IPS-20b (cell line): ENCODE measurements around the gene DLG1.

ENCODE experiments used
- H3K27ac ChIP-seq: one replicate; pipeline ENCODE4 v1.5.1; 2013; ENCODE audit warnings: low read length
- H3K27me3 ChIP-seq: 2 replicates; pipeline ENCODE4 v1.6.1; 2013; ENCODE audit warnings: mild to moderate bottlenecking, low read length, inconsistent platforms; ENCODE audit not compliant: insufficient read depth
- H3K36me3 ChIP-seq: 2 replicates; pipeline ENCODE4 v1.6.1; 2013; ENCODE audit warnings: low read depth, mild to moderate bottlenecking, inconsistent platforms, low read length, moderate library complexity; ENCODE audit not compliant: insufficient read depth
- H3K4me1 ChIP-seq: 2 replicates; pipeline ENCODE4 v1.6.1; 2013; ENCODE audit warnings: mild to moderate bottlenecking, control low read depth, inconsistent platforms, low read length, moderate library complexity; ENCODE audit not compliant: insufficient read depth
- H3K4me3 ChIP-seq: 2 replicates; pipeline ENCODE4 v1.5.1; 2013; ENCODE audit warnings: mild to moderate bottlenecking, low read length, inconsistent platforms
- H3K9ac ChIP-seq: 2 replicates; pipeline ENCODE4 v1.6.1; 2013; ENCODE audit warnings: low read depth, mild to moderate bottlenecking, inconsistent platforms, low read length, moderate library complexity
- H3K9me3 ChIP-seq: 2 replicates; pipeline ENCODE4 v1.6.1; 2013; ENCODE audit warnings: mild to moderate bottlenecking, low read depth, low read length, inconsistent platforms; ENCODE audit not compliant: insufficient read depth

The DLG1 gene

DNA sequence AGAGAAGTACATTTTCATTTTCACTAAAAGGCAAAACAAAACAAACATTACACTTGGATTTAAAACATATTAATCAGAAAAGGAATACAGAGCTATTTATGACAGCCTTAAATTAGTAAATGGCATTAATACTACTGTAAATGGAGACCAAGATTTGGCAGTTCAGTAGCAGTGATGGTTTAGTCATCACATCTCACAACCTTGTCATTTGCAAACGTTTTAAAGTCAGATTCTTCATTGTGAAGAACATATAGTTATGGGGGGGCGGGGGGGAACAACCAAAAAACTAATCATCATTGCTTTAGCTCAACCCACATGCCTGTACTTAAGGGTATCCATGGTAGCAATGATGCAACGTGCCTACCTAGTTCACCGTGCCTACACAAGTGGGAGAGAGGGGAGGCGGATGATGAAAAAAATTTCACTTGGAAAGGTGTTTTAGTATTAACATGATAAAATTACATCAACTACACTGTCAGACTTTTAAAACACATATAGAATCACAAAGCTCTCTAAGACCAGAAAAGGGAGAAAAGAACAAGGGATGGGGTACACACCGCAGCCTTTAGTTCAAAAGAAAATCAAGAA is 40.1 kb downstream of the DLG1 start:
- Histone ChIP-seq H3K36me3 (peaks cover 6% of the 10 kb centered on the region; the same call in 1 of the 2 replicates), H3K27ac (no peak overlapping the region), H3K4me3 (no peak overlapping the region), H3K27me3 (no peaks in the 10 kb centered on the region), H3K9me3 (no peaks in the 10 kb centered on the region), H3K9ac (no peak overlapping the region), H3K4me1 (peaks cover 12% of the 10 kb centered on the region; the same call in 1 of the 2 replicates)

DNA sequence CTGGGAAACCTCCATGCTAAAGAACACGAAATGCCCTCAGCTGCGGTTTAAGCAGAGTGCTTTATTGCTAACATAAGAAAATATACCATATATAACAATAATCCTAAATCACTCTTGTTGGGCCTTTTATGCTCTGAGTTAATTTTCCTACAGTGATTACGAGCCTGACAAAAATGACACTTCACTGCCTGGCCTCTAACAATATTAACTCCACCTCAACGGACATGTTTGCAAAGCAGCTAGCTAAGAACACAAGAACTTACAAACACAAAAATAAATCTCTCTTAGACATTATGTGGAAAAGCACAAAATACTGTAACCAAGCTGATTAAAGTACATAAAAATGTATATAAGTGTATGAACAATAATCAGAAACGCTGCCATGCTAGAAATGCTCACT is 40.7 kb downstream of the DLG1 start:
- H3K9me3 ChIP-seq: no peaks in the 10 kb centered on the region
- H3K4me3 ChIP-seq: no peak overlapping the region
- no peaks in the 10 kb centered on the region for H3K36me3 ChIP-seq
- H3K27ac ChIP-seq: no peak overlapping the region
- H3K9ac ChIP-seq: no peak overlapping the region
- peaks cover 12% of the 10 kb centered on the region; the same call in 1 of the 2 replicates for H3K4me1 ChIP-seq
- H3K27me3 ChIP-seq: no peaks in the 10 kb centered on the region

DNA sequence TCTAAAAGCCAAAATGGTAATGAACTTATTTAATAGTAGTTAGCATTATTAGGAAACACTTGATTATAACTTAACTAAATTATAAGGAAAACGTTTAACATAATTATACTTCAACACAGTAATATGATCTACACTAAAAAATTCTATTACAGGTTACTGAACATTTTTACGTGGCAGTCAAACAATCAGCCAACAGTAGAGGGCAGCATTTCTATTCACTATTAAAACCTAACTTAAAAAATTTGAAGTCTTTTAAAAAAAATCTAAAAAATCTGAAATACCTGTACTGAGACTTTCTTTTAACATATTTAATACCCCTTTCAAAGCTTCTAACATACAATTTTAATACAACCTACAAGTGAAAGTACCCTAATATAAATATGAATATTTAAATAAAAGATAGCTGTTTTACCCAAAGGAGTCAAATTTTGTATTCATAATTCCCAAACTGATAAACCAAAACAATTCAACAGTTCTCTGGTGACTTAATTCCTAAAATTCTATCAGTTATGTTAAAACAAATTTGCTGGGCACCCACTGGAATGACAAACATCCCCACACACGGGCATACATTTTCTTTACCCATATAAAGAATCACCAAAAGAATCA is 41.5 kb downstream of the DLG1 start:
- Histone ChIP-seq H3K36me3 (no peaks in the 10 kb centered on the region), H3K27me3 (no peaks in the 10 kb centered on the region), H3K27ac (no peak overlapping the region), H3K9ac (no peak overlapping the region), H3K9me3 (no peaks in the 10 kb centered on the region), H3K4me3 (no peak overlapping the region), H3K4me1 (peaks cover 8% of the 10 kb centered on the region; the same call in 1 of the 2 replicates)

DNA sequence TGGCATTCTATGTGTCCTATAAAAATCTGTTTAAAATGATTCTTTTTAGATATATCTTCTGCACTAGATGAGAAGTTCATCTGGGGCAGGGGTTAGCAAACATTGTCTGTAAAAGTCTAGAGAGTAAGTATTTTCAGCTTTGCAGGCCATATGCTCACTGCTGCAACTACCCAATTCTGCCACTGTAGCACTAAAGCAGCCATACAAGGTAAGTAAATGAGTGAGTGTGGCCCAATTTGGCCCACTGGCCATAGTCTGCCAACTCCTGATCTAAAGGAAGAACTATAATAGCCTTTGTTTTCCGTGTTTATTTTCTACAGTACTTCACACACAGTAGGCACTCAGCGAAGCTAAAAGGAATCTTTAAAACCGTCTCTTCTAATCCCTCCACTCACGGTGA is 42.3 kb downstream of the DLG1 start:
- no peaks in the 10 kb centered on the region for H3K27me3 ChIP-seq
- peaks cover 8% of the 10 kb centered on the region; the same call in 1 of the 2 replicates for H3K4me1 ChIP-seq
- H3K9me3 ChIP-seq: no peaks in the 10 kb centered on the region
- H3K36me3 ChIP-seq: no peaks in the 10 kb centered on the region
- no peak overlapping the region for H3K27ac ChIP-seq
- H3K9ac ChIP-seq: no peak overlapping the region
- no peak overlapping the region for H3K4me3 ChIP-seq

DNA sequence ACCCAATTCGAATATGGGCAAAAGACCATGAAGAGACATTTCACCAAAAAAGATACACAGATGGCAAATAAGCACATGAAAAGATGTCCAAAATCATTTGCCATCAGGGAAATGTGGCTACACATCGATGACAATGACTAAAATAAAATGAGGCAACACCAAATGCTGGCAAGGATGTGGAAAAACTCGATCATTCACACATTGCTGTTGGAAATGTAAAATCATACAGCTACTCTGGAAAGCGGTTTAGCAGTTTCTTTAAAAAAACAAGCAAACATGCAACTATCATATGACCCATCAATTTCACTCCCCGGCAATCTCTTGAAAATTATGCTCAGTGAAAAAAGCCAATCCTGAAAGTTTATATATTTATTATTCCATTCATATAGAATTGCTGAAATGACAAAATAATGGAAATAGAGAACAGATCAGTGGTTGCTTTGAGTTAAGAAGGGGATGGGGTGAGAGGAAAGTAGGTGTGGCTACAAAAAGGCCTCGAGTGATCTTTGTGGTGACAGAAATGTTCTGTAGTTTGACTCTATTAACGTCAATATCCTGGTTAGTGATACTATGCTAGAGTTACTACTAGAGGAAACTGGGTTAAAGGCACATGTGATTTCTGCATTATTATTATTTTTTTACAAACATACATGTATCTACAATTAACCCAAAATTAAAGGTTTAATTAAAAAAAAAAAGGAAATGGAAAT is 45.0 kb downstream of the DLG1 start:
- Histone ChIP-seq H3K4me3 (no peak overlapping the region), H3K4me1 (peaks cover 4% of the 10 kb centered on the region; the same call in 1 of the 2 replicates), H3K27me3 (no peaks in the 10 kb centered on the region), H3K36me3 (peaks cover 12% of the 10 kb centered on the region; the same call in 1 of the 2 replicates), H3K9me3 (peaks cover 25% of the 10 kb centered on the region), H3K9ac (no peak overlapping the region), H3K27ac (no peak overlapping the region)

DNA sequence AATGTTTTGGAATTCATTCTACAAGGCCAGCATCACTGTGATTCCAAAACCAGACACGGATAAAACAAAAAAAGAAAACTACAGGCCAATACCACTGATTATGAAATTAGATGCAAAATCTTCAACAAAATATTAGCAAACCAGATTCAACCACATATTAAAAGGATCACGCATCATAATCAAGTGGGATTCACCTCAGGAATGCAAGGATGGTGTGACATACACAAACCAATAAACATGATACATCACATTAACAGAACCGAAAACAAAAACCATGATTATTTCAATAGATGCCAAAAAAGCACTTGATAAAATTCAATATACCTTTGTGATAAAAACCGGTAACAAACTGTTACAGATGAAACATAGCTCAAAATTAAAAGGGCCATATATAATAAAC is 48.9 kb downstream of the DLG1 start:
- H3K9me3 ChIP-seq: peaks cover 37% of the 10 kb centered on the region
- H3K4me1 ChIP-seq: no peaks in the 10 kb centered on the region
- H3K27ac ChIP-seq: no peak overlapping the region
- H3K36me3 ChIP-seq: peaks cover 25% of the 10 kb centered on the region
- no peak overlapping the region for H3K9ac ChIP-seq
- H3K4me3 ChIP-seq: no peak overlapping the region
- H3K27me3 ChIP-seq: no peaks in the 10 kb centered on the region

DNA sequence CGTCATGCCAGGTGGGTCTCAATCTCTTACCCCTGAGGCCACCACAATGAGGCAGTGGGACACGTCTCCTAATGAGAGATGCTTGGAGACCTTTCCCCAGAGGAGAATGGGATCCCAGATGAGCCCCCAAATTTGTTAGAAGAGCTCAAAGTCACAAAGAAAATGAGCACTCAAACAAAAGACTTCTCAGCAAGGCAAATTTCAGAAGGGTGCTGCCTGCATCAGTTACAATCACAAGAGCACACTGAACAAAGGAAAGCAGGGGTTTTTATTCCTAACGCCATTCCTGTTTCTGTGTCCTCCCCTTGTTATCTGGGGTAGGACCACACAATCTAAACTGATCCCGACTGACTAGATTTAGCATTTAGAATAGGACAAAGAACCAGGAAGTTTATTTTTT is 50.1 kb downstream of the DLG1 start:
- Histone ChIP-seq H3K36me3 (peaks cover 37% of the 10 kb centered on the region), H3K4me3 (no peak overlapping the region), H3K27me3 (no peaks in the 10 kb centered on the region), H3K27ac (no peak overlapping the region), H3K9me3 (peaks cover 49% of the 10 kb centered on the region), H3K4me1 (no peaks in the 10 kb centered on the region), H3K9ac (no peak overlapping the region)

DNA sequence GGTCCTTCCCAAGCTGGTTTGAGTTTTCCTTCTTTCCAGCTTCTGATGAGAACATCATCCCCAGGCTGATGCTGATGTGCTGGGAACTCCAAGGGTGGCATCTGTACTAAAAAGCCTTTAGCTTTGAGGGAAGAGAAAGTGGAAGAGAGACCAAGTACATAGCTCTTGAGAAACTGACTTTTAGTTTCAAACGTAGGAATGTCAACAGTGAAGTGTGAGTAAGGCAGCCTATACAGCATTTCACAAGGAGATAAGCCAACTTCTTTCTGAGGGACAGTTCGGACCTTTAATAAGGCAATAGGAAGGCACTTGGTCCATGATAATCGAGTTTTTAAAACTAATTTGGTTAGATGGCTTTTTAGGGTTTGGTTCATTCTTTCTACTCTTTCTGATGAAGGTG is 53.7 kb downstream of the DLG1 start:
- Histone ChIP-seq H3K27ac (no peak overlapping the region), H3K27me3 (no peaks in the 10 kb centered on the region), H3K4me1 (no peaks in the 10 kb centered on the region), H3K9me3 (peaks cover 53% of the 10 kb centered on the region), H3K9ac (no peak overlapping the region), H3K4me3 (no peak overlapping the region), H3K36me3 (peaks cover 37% of the 10 kb centered on the region)

DNA sequence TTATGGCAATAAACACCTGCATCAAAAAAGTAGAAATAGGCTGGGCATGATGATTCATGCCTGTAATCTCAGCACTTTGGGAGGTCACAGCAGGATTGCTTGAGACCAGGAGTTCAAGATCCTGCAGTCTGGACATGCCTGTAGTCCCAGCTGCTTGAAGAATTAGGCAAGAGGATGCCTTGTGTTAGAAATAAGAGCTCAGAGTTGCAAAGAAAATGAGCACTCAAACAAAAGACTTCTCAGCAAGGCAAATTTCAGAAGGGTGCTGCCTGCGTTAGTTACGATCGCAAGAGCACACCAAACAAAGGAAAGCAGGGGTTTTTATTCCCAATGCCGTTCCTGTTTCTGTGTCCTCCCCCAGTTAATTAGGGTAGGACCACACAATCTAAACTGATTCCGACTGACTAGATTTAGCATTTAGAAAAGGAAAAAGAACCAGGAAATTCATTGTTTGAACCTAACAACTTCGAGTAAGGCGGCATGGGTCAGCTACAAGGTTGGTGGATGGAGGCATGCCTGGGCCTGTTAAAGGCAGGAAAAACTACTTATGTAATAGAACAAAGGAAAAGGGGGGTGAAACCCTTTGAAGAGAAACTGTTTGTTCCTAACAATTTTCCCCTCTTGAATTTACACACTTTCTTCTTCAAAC is 55.5 kb downstream of the DLG1 start:
- peaks cover 29% of the 10 kb centered on the region for H3K36me3 ChIP-seq
- no peak overlapping the region for H3K9ac ChIP-seq
- H3K9me3 ChIP-seq: peaks cover 35% of the 10 kb centered on the region

DNA sequence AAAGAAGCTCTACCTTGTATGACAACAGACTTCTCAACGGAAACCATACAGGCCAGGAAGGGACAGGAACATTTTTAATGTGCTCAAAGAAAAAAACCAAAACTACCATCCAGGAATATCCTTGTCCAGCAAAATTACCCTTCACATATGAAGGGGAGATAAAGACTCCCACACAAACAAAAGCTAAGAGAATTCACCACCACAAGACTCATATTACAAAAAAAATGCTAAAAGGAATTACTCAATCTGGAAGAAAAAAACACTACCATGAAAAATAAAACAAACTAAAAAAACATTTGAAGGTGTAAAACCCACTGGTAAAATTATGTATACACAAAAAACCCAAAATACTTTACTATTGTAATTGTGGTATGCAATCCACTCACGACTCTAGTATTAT is 57.2 kb downstream of the DLG1 start:
- no peak overlapping the region for H3K4me3 ChIP-seq
- no peak overlapping the region for H3K27ac ChIP-seq
- H3K9me3 ChIP-seq: peaks cover 31% of the 10 kb centered on the region
- H3K9ac ChIP-seq: no peak overlapping the region
- peaks cover 4% of the 10 kb centered on the region; the same call in 1 of the 2 replicates for H3K4me1 ChIP-seq
- no peaks in the 10 kb centered on the region for H3K27me3 ChIP-seq
- H3K36me3 ChIP-seq: peaks cover 27% of the 10 kb centered on the region

More for the DNA sequence above, 55.5 kb downstream of the DLG1 start:
- no peaks in the 10 kb centered on the region for H3K27me3 ChIP-seq
- H3K27ac ChIP-seq: no peak overlapping the region
- peaks cover 3% of the 10 kb centered on the region; the same call in 1 of the 2 replicates for H3K4me1 ChIP-seq
- no peak overlapping the region for H3K4me3 ChIP-seq

DNA sequence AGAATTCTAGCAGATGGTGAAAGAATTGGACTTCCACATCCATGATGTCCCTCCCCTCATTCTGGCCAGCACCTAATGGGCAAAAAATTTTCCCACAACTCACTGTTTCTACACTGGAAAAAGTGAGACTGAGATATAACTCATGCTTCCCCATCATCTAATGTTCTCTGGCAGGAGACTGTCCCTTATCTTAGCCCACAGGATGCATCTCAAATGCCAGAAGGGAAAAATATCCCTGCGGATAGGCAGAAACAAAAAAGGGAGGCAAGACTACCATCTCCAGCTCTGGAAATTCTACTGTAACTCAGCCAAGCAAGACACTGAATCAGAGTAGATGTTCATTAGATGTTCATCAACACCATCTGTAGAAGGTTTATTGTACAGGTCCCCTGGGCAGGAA is 58.6 kb downstream of the DLG1 start:
- peaks cover 30% of the 10 kb centered on the region for H3K9me3 ChIP-seq
- peaks cover 4% of the 10 kb centered on the region; the same call in 1 of the 2 replicates for H3K4me1 ChIP-seq
- no peak overlapping the region for H3K9ac ChIP-seq
- H3K4me3 ChIP-seq: no peak overlapping the region
- peaks cover 34% of the 10 kb centered on the region for H3K36me3 ChIP-seq
- H3K27me3 ChIP-seq: no peaks in the 10 kb centered on the region
- no peak overlapping the region for H3K27ac ChIP-seq
